Measurements from ENCODE around the gene RBM44.
A peak's percentile ranks its signal among the peaks of the same experiment; 100 is the strongest.
"Not testable (repeated sequence)": the region's sequence is repeated elsewhere in the genome, so short reads cannot be mapped to it uniquely, and the experiment has no call there.

Gene RBM44

GRCh38 chr2:237798236-237799059 is at the start of gene RBM44:
Gene RBM44, plus strand, starts transcription at chr2:237798779. Its CDS starts 14,831 bp downstream, at chr2:237813610.
- DNase-seq = no peak

GRCh38 chr2:237749002-237749401 is 49.6 kb upstream of the RBM44 start:
- no peak for DNase-seq

GRCh38 chr2:237749961-237750360 is 48.6 kb upstream of the RBM44 start:
- no peak for DNase-seq

GRCh38 chr2:237750441-237750840 is 48.1 kb upstream of the RBM44 start:
- DNase-seq = not testable (repeated sequence)

- peak; percentile 36 for DNase-seq
Measured at GRCh38 chr2:237752761-237753165, 45.8 kb upstream of the RBM44 start.

GRCh38 chr2:237754182-237754581 is 44.4 kb upstream of the RBM44 start:
- no peak for DNase-seq

GRCh38 chr2:237754626-237755248 is 43.8 kb upstream of the RBM44 start:
- DNase-seq = no peak

- no peak for DNase-seq
Measured at GRCh38 chr2:237757616-237758015, 41.0 kb upstream of the RBM44 start.

GRCh38 chr2:237758185-237758584 is 40.4 kb upstream of the RBM44 start:
- no peak for DNase-seq

- no peak for DNase-seq
Measured at GRCh38 chr2:237759176-237759575, 39.4 kb upstream of the RBM44 start.

- no peak for DNase-seq
Measured at GRCh38 chr2:237760506-237761502, 37.8 kb upstream of the RBM44 start.

GRCh38 chr2:237762291-237763182 is 36.0 kb upstream of the RBM44 start:
- not testable (repeated sequence) for DNase-seq

GRCh38 chr2:237763812-237764211 is 34.8 kb upstream of the RBM44 start:
- DNase-seq = no peak

- DNase-seq = not testable (repeated sequence)
Measured at GRCh38 chr2:237765122-237765521, 33.5 kb upstream of the RBM44 start.

- no peak for DNase-seq
Measured at GRCh38 chr2:237765875-237766274, 32.7 kb upstream of the RBM44 start.

GRCh38 chr2:237766340-237766739 is 32.2 kb upstream of the RBM44 start:
- no peak for DNase-seq

GRCh38 chr2:237772513-237772912 is 26.1 kb upstream of the RBM44 start:
- no peak for DNase-seq

- DNase-seq = no peak
Measured at GRCh38 chr2:237773826-237774225, 24.8 kb upstream of the RBM44 start.

GRCh38 chr2:237774811-237775553 is 23.6 kb upstream of the RBM44 start:
- DNase-seq = peak; percentile 43

GRCh38 chr2:237779521-237779920 is 19.1 kb upstream of the RBM44 start:
- DNase-seq = no peak

- DNase-seq = no peak
Measured at GRCh38 chr2:237782181-237782580, 16.4 kb upstream of the RBM44 start.
